Caco-2 (cell line): ENCODE results near the gene HSD17B11. TPM values are rescaled to one million over a fixed set of nuclear protein-coding genes. Genes with fewer than 3 reads are reported as not detected.
"Not testable (repeated sequence)": the region's sequence is repeated elsewhere in the genome, so short reads cannot be mapped to it uniquely, and the experiment has no call there.

Source experiments
- BruUV-seq: library from RNA; stranded (reverse); fragments of 400-500 nt; replicated peaks from 2 replicates; lab custom pipeline; 2021; lab: Mats Ljungman, UMichigan
- CTCF ChIA-PET: fragments of 300-600 bp; sonication (Branson Sonifier 250); formaldehyde crosslinking; loops from one replicate; lab custom pipeline; 2022; ENCODE audit warnings: antibody characterized with exemption; lab: Charles Lee
- POLR2A ChIA-PET: fragments of 300-600 bp; sonication (Branson Sonifier 250); formaldehyde crosslinking; loops from one replicate; lab custom pipeline; 2022; ENCODE audit warnings: antibody characterized with exemption; lab: Charles Lee
- DNase-seq, 2 experiments: peaks; one replicate each; pipeline versions ENCODE4 v3.0.0 to v3.0.0-alpha.2; 2020 to 2022
- H3K27me3 ChIP-seq: replicated peaks from 2 replicates; pipeline ENCODE4 v1.6.0; 2011; ENCODE audit warnings: low read length; ENCODE audit not compliant: control insufficient read depth, insufficient read depth
- H3K36me3 ChIP-seq: 2 replicates; pipeline ENCODE4 v1.5.1; 2011; ENCODE audit warnings: low read length; ENCODE audit not compliant: control insufficient read depth, insufficient read depth
- H3K4me1 ChIP-seq: fragments of 250-450 bp; sonication (Bioruptor Pico); 2 replicates; pipeline ENCODE4 v1.5.1; 2020; ENCODE audit warnings: mild to moderate bottlenecking
- H3K4me3 ChIP-seq: 2 replicates; pipeline ENCODE4 v1.5.1; 2011; ENCODE audit warnings: low read depth, mild to moderate bottlenecking, control low read depth, low read length
- H3K9me3 ChIP-seq: fragments of 250-450 bp; sonication (Bioruptor Pico); 2 replicates; pipeline ENCODE4 v1.5.1; 2020; ENCODE audit warnings: mild to moderate bottlenecking, moderate library complexity
- H3K27ac Mint-ChIP-seq: one replicate; pipeline ENCODE4 v1.8.0; 2022; ENCODE audit warnings: mixed read lengths; ENCODE audit not compliant: unreplicated experiment
- H3K27me3 Mint-ChIP-seq: one replicate; pipeline ENCODE4 v1.8.0; 2022; ENCODE audit warnings: mixed read lengths; ENCODE audit not compliant: insufficient read depth, unreplicated experiment
- H3K36me3 Mint-ChIP-seq: one replicate; pipeline ENCODE4 v1.8.0; 2022; ENCODE audit warnings: mild to moderate bottlenecking, mixed read lengths; ENCODE audit not compliant: insufficient read depth, unreplicated experiment
- H3K4me1 Mint-ChIP-seq: one replicate; pipeline ENCODE4 v1.8.0; 2022; ENCODE audit warnings: low read depth, mixed read lengths; ENCODE audit not compliant: unreplicated experiment
- H3K4me3 Mint-ChIP-seq: one replicate; pipeline ENCODE4 v1.8.0; 2022; ENCODE audit warnings: mild to moderate bottlenecking, moderate library complexity, mixed read lengths; ENCODE audit not compliant: unreplicated experiment
- H3K9me3 Mint-ChIP-seq: one replicate; pipeline ENCODE4 v1.8.0; 2022; ENCODE audit warnings: mixed read lengths; ENCODE audit not compliant: unreplicated experiment
- intact Hi-C: fragments of 100-400 bp; cut with micrococcal nuclease; formaldehyde crosslinking; loops from one replicate; pipeline ENCODE4 v1.10.0; 2022; ENCODE audit not compliant: unreplicated experiment
- total RNA-seq: library from RNA; stranded (reverse); gene quantifications from 2 replicates; pipeline ENCODE4 v1.2.3, GENCODE V29; 2022
- TF ChIP-seq, protein P1 (sequence below), 2 experiments: fragments of 200-600 bp in 1 of 2; IDR thresholded peaks; 1 replicate in 1 of 2; 2 replicates in 1 of 2; pipeline versions ENCODE4 v1.5.1 to v1.8.0; 2011 to 2022; ENCODE audit warnings: antibody characterized with exemption in 1 of 2, control low read depth in 1 of 2, inconsistent platforms in 1 of 2, low read depth in 1 of 2, low read length in 1 of 2, mild to moderate bottlenecking in 1 of 2, moderate library complexity in 1 of 2; ENCODE audit not compliant: insufficient read depth in 1 of 2, severe bottlenecking in 1 of 2, unreplicated experiment in 1 of 2

The HSD17B11 gene
- total RNA-seq, 1 experiment from 2014 or later, result 42.8 TPM

DNA sequence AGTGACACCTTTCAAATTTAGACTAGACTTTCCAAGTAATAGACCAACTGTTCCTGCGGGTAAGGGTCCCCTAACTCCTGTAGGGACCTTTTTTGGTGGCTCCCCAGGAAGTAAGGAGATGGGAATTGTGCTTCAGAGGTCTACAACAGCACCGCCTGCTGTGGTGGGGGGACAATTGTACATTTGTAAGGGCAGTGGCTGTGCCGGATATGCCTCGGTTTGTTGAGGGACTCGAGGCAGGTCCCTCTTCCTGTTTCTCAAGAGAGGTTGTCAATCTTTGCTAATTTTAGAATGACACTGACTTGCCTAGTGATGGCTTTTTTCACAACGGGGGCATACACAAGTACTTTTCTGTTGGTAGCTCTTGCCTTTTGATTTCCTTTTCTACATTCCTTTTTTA, 15.5 kb upstream of the HSD17B11 start:
- intact Hi-C loops, result no loop called here
- peaks cover 7% of the 10 kb centered on the region for H3K36me3 Mint-ChIP-seq
- H3K27me3 Mint-ChIP-seq, result no peaks in the 10 kb centered on the region
- no peak overlapping the region for H3K4me3 ChIP-seq
- TF ChIP-seq, protein P1, sequence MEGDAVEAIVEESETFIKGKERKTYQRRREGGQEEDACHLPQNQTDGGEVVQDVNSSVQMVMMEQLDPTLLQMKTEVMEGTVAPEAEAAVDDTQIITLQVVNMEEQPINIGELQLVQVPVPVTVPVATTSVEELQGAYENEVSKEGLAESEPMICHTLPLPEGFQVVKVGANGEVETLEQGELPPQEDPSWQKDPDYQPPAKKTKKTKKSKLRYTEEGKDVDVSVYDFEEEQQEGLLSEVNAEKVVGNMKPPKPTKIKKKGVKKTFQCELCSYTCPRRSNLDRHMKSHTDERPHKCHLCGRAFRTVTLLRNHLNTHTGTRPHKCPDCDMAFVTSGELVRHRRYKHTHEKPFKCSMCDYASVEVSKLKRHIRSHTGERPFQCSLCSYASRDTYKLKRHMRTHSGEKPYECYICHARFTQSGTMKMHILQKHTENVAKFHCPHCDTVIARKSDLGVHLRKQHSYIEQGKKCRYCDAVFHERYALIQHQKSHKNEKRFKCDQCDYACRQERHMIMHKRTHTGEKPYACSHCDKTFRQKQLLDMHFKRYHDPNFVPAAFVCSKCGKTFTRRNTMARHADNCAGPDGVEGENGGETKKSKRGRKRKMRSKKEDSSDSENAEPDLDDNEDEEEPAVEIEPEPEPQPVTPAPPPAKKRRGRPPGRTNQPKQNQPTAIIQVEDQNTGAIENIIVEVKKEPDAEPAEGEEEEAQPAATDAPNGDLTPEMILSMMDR (IDR thresholded peaks at IDR 0.05; ENCODE audit: insufficient read depth in 1 of 2, low read depth in 1 of 2, low read length in 1 of 2, severe bottlenecking in 1 of 2, unreplicated experiment in 1 of 2), result no peak
- CTCF ChIA-PET, result no interaction called here
- H3K27me3 ChIP-seq, result no peaks in the 10 kb centered on the region
- POLR2A ChIA-PET, result no interaction called here
- peaks cover 23% of the 10 kb centered on the region for H3K4me1 Mint-ChIP-seq
- no peak for DNase-seq
- no TSS peak for BruUV-seq
- H3K9me3 Mint-ChIP-seq, result no peaks in the 10 kb centered on the region
- no peak overlapping the region for H3K27ac Mint-ChIP-seq
- no peak overlapping the region for H3K4me3 Mint-ChIP-seq
- peaks cover 30% of the 10 kb centered on the region for H3K4me1 ChIP-seq
- H3K9me3 ChIP-seq, result no peaks in the 10 kb centered on the region
- no peaks in the 10 kb centered on the region for H3K36me3 ChIP-seq

DNA sequence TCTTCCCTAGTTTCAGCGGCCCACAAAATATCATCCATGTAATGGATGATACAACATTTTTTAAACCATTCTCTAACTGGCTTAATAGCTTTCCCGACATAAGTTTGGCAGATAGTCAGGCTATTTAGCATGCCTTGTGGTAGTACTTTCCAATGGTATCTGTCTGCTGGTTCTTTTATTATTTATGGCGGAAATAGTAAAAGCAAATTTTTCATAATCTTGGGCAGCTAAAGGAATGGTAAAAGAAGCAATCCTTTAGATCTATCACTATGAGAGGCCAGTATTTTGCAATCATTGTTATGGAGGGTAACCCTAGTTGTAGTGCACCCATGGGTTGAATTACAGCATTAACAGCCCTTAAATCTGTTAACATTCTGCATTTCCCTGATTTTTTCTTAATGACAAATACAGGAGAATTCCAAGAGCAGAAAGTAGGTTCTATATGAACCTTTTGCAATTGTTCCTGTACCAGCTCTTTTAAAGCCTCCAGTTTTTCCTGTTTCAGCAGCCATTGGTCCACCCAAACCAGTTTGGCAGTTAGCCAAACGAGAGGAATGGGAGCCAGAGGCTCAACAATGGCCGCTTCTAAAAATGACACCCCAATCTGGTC, 14.3 kb upstream of the HSD17B11 start:
- H3K4me1 ChIP-seq, result peaks cover 22% of the 10 kb centered on the region
- no peaks in the 10 kb centered on the region for H3K36me3 ChIP-seq
- BruUV-seq, result no TSS peak
- H3K9me3 ChIP-seq, result no peaks in the 10 kb centered on the region
- H3K4me1 Mint-ChIP-seq, result peaks cover 21% of the 10 kb centered on the region
- no peak overlapping the region for H3K4me3 Mint-ChIP-seq
- intact Hi-C loops, result no loop called here
- ChIA-PET CTCF (no interaction called here), POLR2A (no interaction called here)
- TF ChIP-seq, protein P1 (IDR thresholded peaks at IDR 0.05; ENCODE audit: insufficient read depth in 1 of 2, low read depth in 1 of 2, low read length in 1 of 2, severe bottlenecking in 1 of 2, unreplicated experiment in 1 of 2), result no peak
- no peaks in the 10 kb centered on the region for H3K27me3 ChIP-seq
- no peaks in the 10 kb centered on the region for H3K9me3 Mint-ChIP-seq
- no peaks in the 10 kb centered on the region for H3K27me3 Mint-ChIP-seq
- DNase-seq, result no peak
- H3K27ac Mint-ChIP-seq, result no peak overlapping the region
- H3K36me3 Mint-ChIP-seq, result peaks cover 5% of the 10 kb centered on the region
- H3K4me3 ChIP-seq, result no peak overlapping the region

DNA sequence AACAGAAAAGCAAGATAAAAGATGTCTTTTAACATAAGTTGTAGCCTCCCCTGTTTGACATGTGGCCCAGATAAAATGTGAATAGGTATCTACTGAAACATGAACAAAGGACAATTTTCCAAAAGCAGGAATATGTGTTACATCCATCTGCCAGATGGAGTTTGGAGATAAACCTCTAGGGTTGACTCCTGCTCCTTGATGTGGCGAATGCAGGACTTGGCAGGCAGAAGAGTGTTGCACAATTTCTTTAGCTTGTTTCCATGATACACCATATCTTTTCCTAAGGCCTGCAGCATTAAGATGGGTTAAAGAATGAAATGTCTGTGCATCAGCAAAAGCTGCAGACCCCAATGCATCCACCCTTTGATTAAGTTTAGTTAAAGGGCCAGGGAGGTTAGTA, 12.7 kb upstream of the HSD17B11 start:
- BruUV-seq, H3K4me3 Mint-ChIP-seq, H3K27ac Mint-ChIP-seq, H3K4me1 ChIP-seq, H3K4me3 ChIP-seq, H3K36me3 ChIP-seq, H3K4me1 Mint-ChIP-seq, CTCF ChIA-PET, H3K9me3 Mint-ChIP-seq, H3K27me3 ChIP-seq, H3K27me3 Mint-ChIP-seq, H3K36me3 Mint-ChIP-seq, H3K9me3 ChIP-seq, intact Hi-C loops, DNase-seq, POLR2A ChIA-PET: not testable (repeated sequence)
